ENCODE results near the gene HSD3B7.

Gene HSD3B7

GRCh38 chr16:30953511-30954124, 31.4 kb upstream of the HSD3B7 start:
- no peak for TF ChIP-seq CREB1 (IDR thresholded peaks at IDR 0.05; ENCODE audit: low read depth)
- TF ChIP-seq RAD21 (IDR thresholded peaks at IDR 0.05; ENCODE audit: low read depth): peak; percentile 73

GRCh38 chr16:30954993-30955392, 30.0 kb upstream of the HSD3B7 start:
- TF ChIP-seq EGR1 (IDR thresholded peaks at IDR 0.05): no peak
- no peak for TF ChIP-seq FOXM1 (IDR thresholded peaks at IDR 0.05; ENCODE audit: borderline replicate concordance, low read depth)
- TF ChIP-seq CEBPB (IDR thresholded peaks at IDR 0.05): no peak
- no peak for TF ChIP-seq MAX (IDR thresholded peaks at IDR 0.05)
- no peak for TF ChIP-seq TAF1 (IDR thresholded peaks at IDR 0.05; ENCODE audit: low read depth)
- TF ChIP-seq TEAD4 (IDR thresholded peaks at IDR 0.05): no peak
- no peak for TF ChIP-seq NFIC (IDR thresholded peaks at IDR 0.05)
- TF ChIP-seq RAD21 (IDR thresholded peaks at IDR 0.05; ENCODE audit: low read depth): no peak
- TF ChIP-seq, protein P1, sequence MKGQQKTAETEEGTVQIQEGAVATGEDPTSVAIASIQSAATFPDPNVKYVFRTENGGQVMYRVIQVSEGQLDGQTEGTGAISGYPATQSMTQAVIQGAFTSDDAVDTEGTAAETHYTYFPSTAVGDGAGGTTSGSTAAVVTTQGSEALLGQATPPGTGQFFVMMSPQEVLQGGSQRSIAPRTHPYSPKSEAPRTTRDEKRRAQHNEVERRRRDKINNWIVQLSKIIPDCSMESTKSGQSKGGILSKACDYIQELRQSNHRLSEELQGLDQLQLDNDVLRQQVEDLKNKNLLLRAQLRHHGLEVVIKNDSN (IDR thresholded peaks at IDR 0.05): no peak
- no peak for TF ChIP-seq TCF12 (IDR thresholded peaks at IDR 0.05; ENCODE audit: low read depth)
- TF ChIP-seq, protein P2, sequence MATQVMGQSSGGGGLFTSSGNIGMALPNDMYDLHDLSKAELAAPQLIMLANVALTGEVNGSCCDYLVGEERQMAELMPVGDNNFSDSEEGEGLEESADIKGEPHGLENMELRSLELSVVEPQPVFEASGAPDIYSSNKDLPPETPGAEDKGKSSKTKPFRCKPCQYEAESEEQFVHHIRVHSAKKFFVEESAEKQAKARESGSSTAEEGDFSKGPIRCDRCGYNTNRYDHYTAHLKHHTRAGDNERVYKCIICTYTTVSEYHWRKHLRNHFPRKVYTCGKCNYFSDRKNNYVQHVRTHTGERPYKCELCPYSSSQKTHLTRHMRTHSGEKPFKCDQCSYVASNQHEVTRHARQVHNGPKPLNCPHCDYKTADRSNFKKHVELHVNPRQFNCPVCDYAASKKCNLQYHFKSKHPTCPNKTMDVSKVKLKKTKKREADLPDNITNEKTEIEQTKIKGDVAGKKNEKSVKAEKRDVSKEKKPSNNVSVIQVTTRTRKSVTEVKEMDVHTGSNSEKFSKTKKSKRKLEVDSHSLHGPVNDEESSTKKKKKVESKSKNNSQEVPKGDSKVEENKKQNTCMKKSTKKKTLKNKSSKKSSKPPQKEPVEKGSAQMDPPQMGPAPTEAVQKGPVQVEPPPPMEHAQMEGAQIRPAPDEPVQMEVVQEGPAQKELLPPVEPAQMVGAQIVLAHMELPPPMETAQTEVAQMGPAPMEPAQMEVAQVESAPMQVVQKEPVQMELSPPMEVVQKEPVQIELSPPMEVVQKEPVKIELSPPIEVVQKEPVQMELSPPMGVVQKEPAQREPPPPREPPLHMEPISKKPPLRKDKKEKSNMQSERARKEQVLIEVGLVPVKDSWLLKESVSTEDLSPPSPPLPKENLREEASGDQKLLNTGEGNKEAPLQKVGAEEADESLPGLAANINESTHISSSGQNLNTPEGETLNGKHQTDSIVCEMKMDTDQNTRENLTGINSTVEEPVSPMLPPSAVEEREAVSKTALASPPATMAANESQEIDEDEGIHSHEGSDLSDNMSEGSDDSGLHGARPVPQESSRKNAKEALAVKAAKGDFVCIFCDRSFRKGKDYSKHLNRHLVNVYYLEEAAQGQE (IDR thresholded peaks at IDR 0.05; ENCODE audit: low read depth): no peak
- TF ChIP-seq EP300 (IDR thresholded peaks at IDR 0.05; ENCODE audit: borderline replicate concordance): no peak
- TF ChIP-seq ZBTB7A (IDR thresholded peaks at IDR 0.05; ENCODE audit: low read depth): no peak

DNA sequence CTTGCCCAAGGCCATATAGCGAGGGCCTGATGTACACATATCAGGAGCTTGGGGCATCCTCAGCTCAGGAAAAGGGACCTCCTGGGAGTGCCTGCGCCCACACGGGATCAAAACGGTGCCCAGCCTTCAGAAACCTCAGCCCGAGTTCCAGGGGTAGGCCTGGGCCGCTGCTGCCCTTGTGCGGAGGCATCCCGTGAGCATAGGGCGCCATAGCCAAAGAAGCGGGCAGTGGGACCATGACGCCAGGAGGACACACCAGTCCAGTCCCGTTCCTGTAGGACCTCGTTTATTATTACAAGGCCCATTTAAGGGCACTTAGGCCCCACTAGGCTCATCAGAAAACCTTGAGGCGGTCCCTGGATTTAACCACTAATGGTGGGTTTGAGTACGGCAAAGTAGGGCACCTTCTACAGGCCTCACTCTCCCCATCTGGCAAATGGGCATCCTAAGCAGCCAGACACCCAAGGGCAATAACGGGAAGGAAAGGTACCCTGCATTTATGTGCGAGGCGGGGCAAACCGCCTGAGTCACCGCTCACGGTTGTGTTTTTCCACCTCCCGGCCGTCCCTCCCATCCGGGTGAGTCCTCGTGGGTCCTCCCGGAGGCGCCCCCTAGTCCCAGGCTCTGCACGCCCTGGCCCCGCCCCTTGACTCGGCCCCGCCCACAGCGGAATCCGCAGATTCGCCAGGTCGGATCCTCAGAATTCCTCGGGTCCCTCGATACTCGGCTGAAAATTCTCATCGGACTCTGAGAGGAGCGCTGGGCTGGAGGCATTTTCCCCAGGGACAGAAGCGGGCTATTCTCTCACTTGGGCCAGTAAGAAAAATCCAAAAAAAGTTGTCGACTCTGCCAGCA, 28.2 kb upstream of the HSD3B7 start:
- TF ChIP-seq, protein P2 (IDR thresholded peaks at IDR 0.05; ENCODE audit: low read depth): no peak
- TF ChIP-seq TAF1 (IDR thresholded peaks at IDR 0.05; ENCODE audit: low read depth) (no peak), TCF12 (IDR thresholded peaks at IDR 0.05; ENCODE audit: low read depth) (0 out of 2 replicates have a peak, but pooled peaks have one; percentile 12), FOXM1 (IDR thresholded peaks at IDR 0.05; ENCODE audit: borderline replicate concordance, low read depth) (no peak), CEBPB (IDR thresholded peaks at IDR 0.05) (no peak), MAX (IDR thresholded peaks at IDR 0.05) (peak; percentile 19), YY1 (IDR thresholded peaks at IDR 0.05; ENCODE audit: low read depth) (no peak), EGR1 (IDR thresholded peaks at IDR 0.05) (no peak), TEAD4 (IDR thresholded peaks at IDR 0.05) (peak; percentile 56), RAD21 (IDR thresholded peaks at IDR 0.05; ENCODE audit: low read depth) (no peak), ZBTB7A (IDR thresholded peaks at IDR 0.05; ENCODE audit: low read depth) (peak; percentile 78; the same call in 1 of the 2 replicates), EP300 (IDR thresholded peaks at IDR 0.05; ENCODE audit: borderline replicate concordance) (no peak)

DNA sequence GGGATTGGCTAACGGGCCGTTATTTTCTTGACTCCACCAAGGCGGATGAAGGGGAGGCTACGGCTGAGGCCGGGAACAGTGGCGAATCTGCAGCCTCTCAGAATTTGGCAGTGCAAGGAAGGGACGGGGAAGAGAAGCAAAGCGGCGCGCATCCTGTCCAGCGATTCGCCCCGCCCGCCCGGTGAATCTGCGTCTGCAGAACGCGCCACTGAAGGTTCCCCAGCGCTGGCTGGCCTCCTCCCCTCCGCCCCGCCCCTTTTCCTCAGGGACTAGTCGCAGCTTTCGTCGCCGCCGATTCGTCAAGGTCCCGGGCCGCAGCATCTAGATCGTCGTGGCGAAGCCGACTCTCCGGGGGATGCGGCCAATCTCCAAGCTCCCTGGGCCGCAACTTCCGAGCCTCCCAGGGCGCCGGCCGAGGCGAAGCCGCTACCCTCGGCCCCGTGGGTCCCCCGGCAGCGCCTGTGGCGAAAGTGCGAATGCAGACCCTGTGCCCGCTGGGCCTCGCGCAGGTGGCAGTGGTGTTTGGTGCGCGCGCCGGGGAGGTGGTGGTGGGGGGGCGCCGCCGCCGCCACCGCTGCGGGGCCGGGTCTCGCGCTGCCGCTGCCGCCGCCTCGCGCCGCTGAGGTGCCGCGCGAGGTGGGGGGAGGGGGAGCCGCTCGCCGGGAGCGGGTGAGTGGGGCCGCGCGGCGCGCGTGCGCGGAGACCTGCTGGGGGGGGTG, 27.4 kb upstream of the HSD3B7 start, which contains the start of gene SETD1A:
TSS of gene SETD1A (plus strand) at position 299 of the 719 bp plus-strand sequence. CDS start 978 bp downstream, outside the sequence.
- TF ChIP-seq, protein P1 (IDR thresholded peaks at IDR 0.05): no peak
- TF ChIP-seq TCF12 (IDR thresholded peaks at IDR 0.05; ENCODE audit: low read depth): no peak
- TF ChIP-seq EP300 (IDR thresholded peaks at IDR 0.05; ENCODE audit: borderline replicate concordance): peak; percentile 66
- TF ChIP-seq ZBTB7A (IDR thresholded peaks at IDR 0.05; ENCODE audit: low read depth): no peak
- no peak for TF ChIP-seq CEBPB (IDR thresholded peaks at IDR 0.05)
- TF ChIP-seq TAF1 (IDR thresholded peaks at IDR 0.05; ENCODE audit: low read depth): 0 out of 2 replicates have a peak, but pooled peaks have one; percentile 14
- peak; percentile 69 for TF ChIP-seq MAX (IDR thresholded peaks at IDR 0.05)

Data from Ishikawa (cell line).